NCI-H526 (cell line): ENCODE data around the gene CALHM4.
"Not testable (repeated sequence)": the region's sequence is repeated elsewhere in the genome, so short reads cannot be mapped to it uniquely, and the experiment has no call there.

Experiments used
- DNase-seq, 2 experiments: peaks; one replicate each; lab custom pipeline; 2025; lab: John Stamatoyannopoulos, UW

CALHM4 gene

GRCh38 chr6:116577486-116577885, 23.9 kb downstream of the CALHM4 start:
- DNase-seq, result no peak

GRCh38 chr6:116578335-116578734, 24.8 kb downstream of the CALHM4 start:
- no peak for DNase-seq

- DNase-seq, result no peak
Observed at GRCh38 chr6:116579143-116579542, 25.6 kb downstream of the CALHM4 start.

- no peak for DNase-seq
Observed at GRCh38 chr6:116580198-116580597, 26.6 kb downstream of the CALHM4 start.

- DNase-seq, result no peak
Observed at GRCh38 chr6:116586276-116586675, 32.7 kb downstream of the CALHM4 start.

GRCh38 chr6:116586738-116587137, 33.2 kb downstream of the CALHM4 start:
- no peak for DNase-seq

GRCh38 chr6:116595247-116595646, 41.7 kb downstream of the CALHM4 start:
- DNase-seq, result no peak

GRCh38 chr6:116596815-116597214, 43.3 kb downstream of the CALHM4 start:
- no peak for DNase-seq

GRCh38 chr6:116603916-116604315, 50.4 kb downstream of the CALHM4 start:
- not testable (repeated sequence) for DNase-seq

GRCh38 chr6:116604868-116605267, 51.3 kb downstream of the CALHM4 start:
- DNase-seq, result not testable (repeated sequence)

- no peak for DNase-seq
Observed at GRCh38 chr6:116605935-116606334, 52.4 kb downstream of the CALHM4 start.
